NCI-H748 (cell line): ENCODE data around the gene FBN3.
"Not testable (repeated sequence)": the region's sequence is repeated elsewhere in the genome, so short reads cannot be mapped to it uniquely, and the experiment has no call there.

ENCODE experiments used
- DNase-seq: peaks from one replicate; lab custom pipeline; 2025; ENCODE audit not compliant: unreplicated experiment; lab: John Stamatoyannopoulos, UW

Gene FBN3

GRCh38 chr19:8149261-8150094 is at the start of gene FBN3:
FBN3 (minus strand) TSS chr19:8149592; CDS start chr19:8147480, 2,112 bp downstream.
- DNase-seq, result peak; percentile 40

- DNase-seq, result no peak
These were observed 47.0 kb upstream of the FBN3 start for GRCh38 chr19:8196271-8196927.

DNA sequence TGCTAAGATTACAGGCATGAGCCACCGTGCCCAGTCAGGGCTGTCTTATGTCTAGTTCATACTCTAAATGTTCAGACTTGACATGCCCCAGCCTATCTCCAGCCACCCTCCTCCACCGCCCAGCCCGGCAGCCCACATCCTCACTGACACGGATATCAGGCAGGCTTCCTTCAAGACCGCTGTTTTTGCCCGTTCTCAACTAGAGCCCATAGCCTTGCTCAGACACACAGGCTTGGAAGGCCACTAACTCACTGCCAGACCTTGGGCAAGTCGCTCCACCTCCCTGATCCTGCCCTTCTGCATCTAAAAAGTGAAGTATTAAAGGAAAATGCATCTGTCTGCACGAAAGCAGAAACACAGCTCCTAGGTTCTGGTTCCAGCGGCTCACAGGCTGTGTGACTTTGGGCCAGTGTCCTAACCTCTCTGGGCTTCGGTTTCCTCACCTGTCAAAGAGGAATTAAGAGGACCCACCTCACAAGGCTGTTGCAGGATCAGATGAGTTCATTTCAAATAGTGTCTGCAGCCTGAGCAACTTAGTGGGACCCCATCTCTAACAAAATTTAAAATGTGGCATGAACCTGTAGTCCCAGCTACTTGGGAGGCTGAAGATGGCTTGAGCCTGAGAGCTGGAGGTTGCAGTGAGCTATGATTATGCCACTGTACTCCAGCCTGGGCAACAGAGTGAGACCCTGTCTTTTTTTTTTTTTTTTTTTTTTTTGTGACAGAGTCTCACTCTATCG is 45.3 kb upstream of the FBN3 start:
- DNase-seq, result no peak

DNA sequence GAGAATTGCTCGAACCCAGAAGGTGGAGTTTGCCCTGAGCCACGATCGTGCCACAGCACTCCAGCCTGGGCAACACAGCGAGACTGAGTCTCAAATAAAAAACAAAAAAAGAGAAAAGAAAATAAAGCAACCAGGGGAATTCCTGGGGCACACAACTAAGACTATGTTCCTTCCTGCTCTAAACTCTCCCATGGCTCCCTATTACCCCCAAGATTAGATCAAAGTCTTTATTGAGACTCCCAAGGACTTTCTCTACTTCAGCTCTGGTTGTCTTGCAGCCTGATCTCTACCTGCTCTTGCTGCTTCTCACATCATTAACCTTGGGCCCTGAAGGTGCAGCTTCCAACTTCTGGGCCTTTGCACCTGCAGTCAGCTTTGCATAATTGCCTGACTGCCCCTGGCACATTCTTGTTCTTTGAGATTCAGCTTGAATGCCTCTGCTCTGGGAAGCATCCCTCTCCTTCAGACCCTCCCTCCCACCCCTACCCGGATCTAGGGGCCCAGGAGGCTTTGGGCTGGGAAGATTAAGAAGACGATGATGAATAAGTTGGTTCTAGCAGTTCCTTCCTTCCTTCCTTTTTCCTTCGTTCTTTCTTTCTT is 42.9 kb upstream of the FBN3 start:
- no peak for DNase-seq

DNA sequence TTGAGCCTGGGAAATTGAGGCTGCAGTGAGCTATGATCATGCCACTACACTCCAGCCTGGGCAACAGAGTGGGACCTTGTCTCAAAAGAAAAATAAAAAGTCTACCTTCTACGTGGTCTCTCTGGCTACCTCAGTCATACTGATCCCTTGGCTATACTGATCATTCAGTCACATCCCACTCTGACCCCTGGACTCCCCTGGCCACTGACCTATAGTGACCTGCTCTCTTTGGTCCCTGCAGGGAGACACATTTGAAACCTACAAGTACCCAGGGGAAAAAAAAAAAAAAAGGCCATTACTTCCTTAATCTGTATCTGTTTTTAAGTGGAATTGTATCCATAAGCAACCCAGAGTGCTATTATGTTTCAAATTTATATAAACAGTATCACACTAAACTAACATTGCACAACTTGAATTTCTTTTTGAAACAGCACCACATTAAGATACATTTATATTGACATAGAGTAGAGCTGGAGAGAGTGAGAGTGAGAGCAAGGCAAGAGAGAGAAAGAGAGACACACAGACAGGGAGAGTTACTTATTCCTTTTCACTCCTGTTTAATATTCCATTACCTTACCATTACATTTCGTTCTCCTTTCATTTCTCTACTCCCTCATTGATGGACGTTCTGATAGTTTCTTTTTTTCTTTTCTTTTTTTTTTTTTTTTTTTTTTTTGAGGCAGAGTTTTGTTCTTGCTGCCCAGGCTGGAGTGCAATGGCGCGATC is 36.1 kb upstream of the FBN3 start:
- DNase-seq, result no peak

GRCh38 chr19:8184274-8184673 is 34.9 kb upstream of the FBN3 start:
- DNase-seq, result no peak

- DNase-seq, result no peak
These were observed 30.6 kb upstream of the FBN3 start for GRCh38 chr19:8180018-8180417.

DNA sequence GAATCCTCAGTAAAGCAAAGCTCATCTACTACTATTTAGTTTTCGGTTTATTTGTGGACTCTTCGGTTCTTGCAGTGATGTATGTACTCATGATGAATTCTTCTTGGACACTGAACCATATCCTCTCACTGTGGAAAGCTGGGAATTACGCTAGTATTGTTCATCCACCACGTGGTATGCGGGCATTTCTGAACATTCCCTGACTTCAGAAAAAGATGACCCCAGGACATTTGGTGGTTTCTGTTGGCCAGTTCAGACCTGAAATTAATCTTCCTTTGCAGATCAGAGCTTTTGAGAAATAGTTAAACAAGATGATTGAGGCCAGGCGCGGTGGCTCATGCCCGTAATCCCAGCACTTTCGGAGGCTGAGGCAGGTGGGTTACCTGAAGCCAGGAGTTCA is 25.3 kb upstream of the FBN3 start:
- DNase-seq, result no peak

DNA sequence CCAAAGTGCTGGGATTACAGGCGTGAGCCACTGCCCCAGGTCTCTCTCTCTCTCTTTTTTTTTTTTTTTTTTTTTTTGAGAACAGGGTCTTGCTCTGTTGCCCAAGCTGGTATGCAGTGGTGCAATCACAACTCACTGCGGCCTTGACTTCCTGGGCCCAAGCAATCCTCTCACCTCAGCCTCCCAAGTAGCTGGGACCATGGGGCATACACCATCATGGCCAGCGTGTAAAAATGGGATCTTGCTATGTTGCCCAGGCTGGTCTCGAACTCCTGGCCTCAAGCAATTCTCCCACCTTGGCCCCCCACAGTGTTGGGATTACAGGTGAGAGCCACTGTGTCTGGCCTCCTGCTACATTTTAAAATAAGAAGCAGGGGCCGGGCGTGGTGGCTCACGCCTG is 19.1 kb upstream of the FBN3 start:
- no peak for DNase-seq

- DNase-seq, result no peak
These were observed 18.6 kb upstream of the FBN3 start for GRCh38 chr19:8167985-8168384.

DNA sequence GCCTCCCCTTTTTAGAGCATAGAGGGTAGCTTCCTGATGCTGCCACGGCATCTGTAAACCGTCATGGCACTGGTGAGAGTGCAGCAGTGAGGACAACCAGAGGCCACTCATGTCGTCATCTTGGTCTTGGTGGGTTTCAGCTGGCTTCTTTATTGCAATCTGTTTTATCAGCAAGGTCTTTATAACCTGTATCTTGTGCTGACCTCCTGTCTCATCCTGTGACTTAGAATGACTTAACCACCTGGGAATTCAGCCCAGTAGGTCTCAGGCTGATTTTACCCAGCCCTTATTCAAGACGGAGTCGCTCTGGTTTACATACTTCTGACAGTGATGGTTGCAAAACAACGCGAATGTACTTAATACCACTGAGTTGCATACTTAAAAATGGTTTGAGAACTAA is 14.4 kb upstream of the FBN3 start:
- DNase-seq, result no peak

GRCh38 chr19:8161135-8161646 is 11.8 kb upstream of the FBN3 start:
- peak; percentile 72 for DNase-seq

DNA sequence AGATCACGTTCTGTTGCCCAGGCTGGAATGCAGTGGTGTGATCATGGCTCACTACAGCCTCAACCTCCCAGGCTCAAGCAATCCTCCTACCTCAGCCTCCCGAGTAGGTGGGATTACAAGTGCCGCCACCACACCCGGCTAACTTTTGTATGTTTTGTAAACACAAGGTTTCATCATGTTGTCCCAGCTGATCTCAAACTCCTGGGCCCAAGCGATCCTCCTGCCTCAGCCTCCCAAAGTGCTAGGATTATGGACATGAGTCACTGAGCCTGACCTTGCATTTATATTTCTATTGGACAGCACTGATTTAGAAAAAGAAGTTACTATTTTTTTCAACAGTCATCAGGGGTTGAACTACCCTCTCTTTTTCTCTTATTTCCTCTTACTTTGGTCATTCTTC is 9.9 kb upstream of the FBN3 start:
- not testable (repeated sequence) for DNase-seq

GRCh38 chr19:8158411-8159074 is 9.2 kb upstream of the FBN3 start:
- DNase-seq, result peak; percentile 77

GRCh38 chr19:8155318-8155717 is 5.9 kb upstream of the FBN3 start:
- DNase-seq, result no peak

DNA sequence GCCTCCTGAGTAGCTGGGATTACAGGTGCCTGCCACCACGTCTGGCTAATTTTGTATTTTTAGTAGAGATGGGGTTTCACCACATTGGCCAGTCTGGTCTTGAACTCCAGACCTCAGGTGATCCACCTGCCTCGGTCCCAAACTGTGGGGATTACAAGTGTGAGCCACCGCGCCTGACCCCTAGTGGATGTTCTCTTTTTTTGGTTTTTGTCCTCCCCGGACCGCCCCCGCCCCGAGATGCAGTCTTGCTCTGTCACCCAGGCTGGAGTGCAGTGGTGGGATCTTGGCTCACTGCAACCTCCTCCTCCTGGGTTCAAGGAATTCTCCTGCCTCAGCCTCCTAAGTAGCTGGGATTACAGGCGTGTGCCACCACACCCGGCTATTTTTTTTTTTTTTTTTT is 4.6 kb upstream of the FBN3 start:
- not testable (repeated sequence) for DNase-seq

- DNase-seq, result no peak
These were observed 2.3 kb upstream of the FBN3 start for GRCh38 chr19:8151767-8152035.

GRCh38 chr19:8150998-8151766 is 1.8 kb upstream of the FBN3 start:
- no peak for DNase-seq

GRCh38 chr19:8150178-8150865 is 930 bp upstream of the FBN3 start:
- no peak for DNase-seq
